Measurements from ENCODE around the gene BBX.
"Not testable (repeated sequence)": the region's sequence is repeated elsewhere in the genome, so short reads cannot be mapped to it uniquely, and the experiment has no call there.

BBX gene

GRCh38 chr3:107542665-107543064, 19.9 kb downstream of the BBX start:
- no peak for DNase-seq (ENCODE audit: low read depth in 2 of 2)

- no peak for DNase-seq (ENCODE audit: low read depth in 2 of 2)
Measured at GRCh38 chr3:107543666-107544065, 20.9 kb downstream of the BBX start.

- no peak for DNase-seq (ENCODE audit: low read depth in 2 of 2)
Measured at GRCh38 chr3:107545680-107546120, 22.9 kb downstream of the BBX start.

- DNase-seq (ENCODE audit: low read depth in 2 of 2), result no peak
Measured at GRCh38 chr3:107548601-107549000, 25.8 kb downstream of the BBX start.

- no peak for DNase-seq (ENCODE audit: low read depth in 2 of 2)
Measured at GRCh38 chr3:107555359-107555758, 32.6 kb downstream of the BBX start.

- DNase-seq (ENCODE audit: low read depth in 2 of 2), result no peak
Measured at GRCh38 chr3:107557743-107558142, 35.0 kb downstream of the BBX start.

GRCh38 chr3:107560166-107560565, 37.4 kb downstream of the BBX start:
- no peak for DNase-seq (ENCODE audit: low read depth in 2 of 2)

- DNase-seq (ENCODE audit: low read depth in 2 of 2), result no peak
Measured at GRCh38 chr3:107561980-107562379, 39.2 kb downstream of the BBX start.

GRCh38 chr3:107562969-107563529, 40.3 kb downstream of the BBX start:
- DNase-seq (ENCODE audit: low read depth in 2 of 2), result no peak

- DNase-seq (ENCODE audit: low read depth in 2 of 2), result not testable (repeated sequence)
Measured at GRCh38 chr3:107565244-107565643, 42.5 kb downstream of the BBX start.

- DNase-seq (ENCODE audit: low read depth in 2 of 2), result not testable (repeated sequence)
Measured at GRCh38 chr3:107571089-107571488, 48.3 kb downstream of the BBX start.

GRCh38 chr3:107571492-107571891, 48.7 kb downstream of the BBX start:
- DNase-seq (ENCODE audit: low read depth in 2 of 2), result not testable (repeated sequence)

GRCh38 chr3:107574650-107575049, 51.9 kb downstream of the BBX start:
- DNase-seq (ENCODE audit: low read depth in 2 of 2), result no peak

- DNase-seq (ENCODE audit: low read depth in 2 of 2), result no peak
Measured at GRCh38 chr3:107578091-107578490, 55.3 kb downstream of the BBX start.

- DNase-seq (ENCODE audit: low read depth in 2 of 2), result no peak
Measured at GRCh38 chr3:107578523-107578922, 55.8 kb downstream of the BBX start.

- no peak for DNase-seq (ENCODE audit: low read depth in 2 of 2)
Measured at GRCh38 chr3:107579371-107579770, 56.6 kb downstream of the BBX start.

GRCh38 chr3:107581230-107581629, 58.5 kb downstream of the BBX start:
- no peak for DNase-seq (ENCODE audit: low read depth in 2 of 2)

- DNase-seq (ENCODE audit: low read depth in 2 of 2), result no peak
Measured at GRCh38 chr3:107588217-107588616, 65.5 kb downstream of the BBX start.

- DNase-seq (ENCODE audit: low read depth in 2 of 2), result no peak
Measured at GRCh38 chr3:107589454-107589853, 66.7 kb downstream of the BBX start.

GRCh38 chr3:107590786-107591185, 68.0 kb downstream of the BBX start:
- no peak for DNase-seq (ENCODE audit: low read depth in 2 of 2)

GRCh38 chr3:107592073-107592472, 69.3 kb downstream of the BBX start:
- no peak for DNase-seq (ENCODE audit: low read depth in 2 of 2)

GRCh38 chr3:107594870-107595269, 72.1 kb downstream of the BBX start:
- no peak for DNase-seq (ENCODE audit: low read depth in 2 of 2)

- no peak for DNase-seq (ENCODE audit: low read depth in 2 of 2)
Measured at GRCh38 chr3:107596639-107597038, 73.9 kb downstream of the BBX start.
